ENCODE data around the gene SLC24A3.

DNA sequence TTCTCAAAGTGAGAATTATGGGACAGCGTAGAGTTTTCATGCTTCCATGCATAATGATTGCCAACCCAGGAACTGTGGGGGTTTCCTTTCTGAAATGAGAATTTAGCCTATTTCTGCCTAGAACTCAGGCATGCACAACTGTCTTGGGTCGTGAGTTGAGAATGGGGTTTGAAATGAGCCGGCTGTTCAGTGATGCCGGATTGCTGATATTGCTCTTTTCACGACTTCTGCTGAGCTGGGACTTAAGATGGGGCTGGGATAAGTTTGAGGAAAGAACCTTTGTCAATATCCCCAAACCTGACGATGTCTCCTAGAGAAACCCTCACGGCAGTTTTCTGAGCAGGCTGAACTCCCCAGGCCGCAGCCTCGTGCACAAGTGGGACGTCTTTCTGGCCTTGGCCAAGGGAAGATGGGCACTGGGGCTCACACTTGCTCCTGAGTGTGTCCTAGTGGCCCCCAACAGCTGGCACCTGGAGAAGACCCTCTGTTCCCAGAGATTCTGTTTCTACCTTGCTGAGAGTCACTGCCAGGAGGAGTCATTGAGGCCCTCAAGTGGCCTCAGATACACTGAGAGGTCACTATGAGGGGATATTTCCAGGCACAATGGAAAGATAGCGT lies 511.5 kb downstream of the SLC24A3 start:
- no peak for TF ChIP-seq CTCF (IDR thresholded peaks at IDR 0.05)
- TF ChIP-seq POLR2A (IDR thresholded peaks at IDR 0.05) = no peak
